Duodenal mucosa (tissue), 2 donors: ENCODE results near the gene DHRSX.
"Not testable (repeated sequence)": the region's sequence is repeated elsewhere in the genome, so short reads cannot be mapped to it uniquely, and the experiment has no call there.

Source experiments
- H3K27ac ChIP-seq: one replicate; pipeline ENCODE4 v1.7.0; 2013; ENCODE audit warnings: low read depth, low read length
- H3K27me3 ChIP-seq, 2 donors: one replicate each; pipeline ENCODE4 v1.7.0; 2013; ENCODE audit warnings: low read length in 2 of 2, control low read depth in 1 of 2; ENCODE audit not compliant: insufficient read depth in 2 of 2, control insufficient read depth in 1 of 2
- H3K36me3 ChIP-seq, 2 donors: one replicate each; pipeline ENCODE4 v1.7.0; 2013; ENCODE audit warnings: low read length in 2 of 2, control low read depth in 1 of 2; ENCODE audit not compliant: insufficient read depth in 2 of 2, control insufficient read depth in 1 of 2
- H3K4me1 ChIP-seq, 2 donors: one replicate each; pipeline ENCODE4 v1.7.0; 2013; ENCODE audit warnings: low read length in 2 of 2, control low read depth in 1 of 2; ENCODE audit not compliant: insufficient read depth in 2 of 2, control insufficient read depth in 1 of 2
- H3K4me3 ChIP-seq, 2 donors: one replicate each; pipeline ENCODE4 v1.7.0; 2013; ENCODE audit warnings: low read length in 2 of 2, low read depth in 1 of 2
- H3K9ac ChIP-seq, 2 donors: one replicate each; pipeline ENCODE4 v1.7.0; 2013; ENCODE audit warnings: low read length in 2 of 2, low read depth in 1 of 2
- H3K9me3 ChIP-seq, 2 donors: one replicate each; pipeline ENCODE4 v1.7.0; 2013; ENCODE audit warnings: low read length in 2 of 2, control low read depth in 1 of 2; ENCODE audit not compliant: control insufficient read depth in 1 of 2

Gene DHRSX

DNA sequence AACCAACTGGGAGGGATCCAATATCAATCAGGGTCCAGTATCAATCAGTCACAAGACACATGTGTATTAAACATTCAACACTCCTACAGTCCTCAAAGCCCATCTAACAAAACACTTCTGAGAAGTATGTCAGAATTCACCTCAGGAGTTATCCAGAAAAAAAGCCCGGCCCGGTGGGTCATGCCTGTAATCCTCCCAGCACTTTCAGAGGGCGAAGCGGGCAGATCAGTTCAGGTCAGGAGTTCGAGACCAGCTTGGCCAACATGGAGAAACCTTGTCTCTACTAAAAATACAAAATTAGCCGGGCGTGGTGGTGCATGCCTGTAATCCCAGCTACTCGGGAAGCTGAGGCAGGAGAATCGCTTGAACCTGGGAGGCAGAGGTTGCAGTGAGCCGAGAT lies 229.2 kb downstream of the DHRSX start:
- H3K27ac ChIP-seq, H3K9me3 ChIP-seq: not testable (repeated sequence)

DNA sequence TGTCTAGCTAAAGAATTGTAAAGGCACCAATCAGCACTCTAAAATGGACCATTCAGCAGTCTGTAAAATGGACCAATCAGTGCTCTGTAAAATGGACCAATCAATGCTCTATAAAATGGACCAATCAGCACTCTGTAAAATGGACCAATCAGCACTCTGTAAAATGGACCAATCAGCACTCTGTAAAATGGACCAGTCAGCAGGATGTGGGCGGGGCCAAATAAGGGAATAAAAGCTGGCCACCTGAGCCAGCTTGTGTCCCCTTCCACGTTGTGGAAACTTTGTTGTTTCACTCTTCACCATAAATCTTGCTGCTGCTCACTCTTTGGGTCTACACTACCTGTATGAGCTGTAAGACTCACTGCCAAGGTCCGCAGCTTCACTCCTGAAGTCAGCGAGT lies 230.0 kb downstream of the DHRSX start:
- H3K27ac ChIP-seq, H3K9ac ChIP-seq, H3K9me3 ChIP-seq, H3K4me1 ChIP-seq, H3K4me3 ChIP-seq, H3K27me3 ChIP-seq: not testable (repeated sequence)
- peaks cover 0 to 11% of the 10 kb centered on the region in 2 donors for H3K36me3 ChIP-seq

More for the DNA sequence above, 229.2 kb downstream of the DHRSX start:
- H3K9ac ChIP-seq, H3K4me1 ChIP-seq, H3K36me3 ChIP-seq, H3K27me3 ChIP-seq, H3K4me3 ChIP-seq: not testable (repeated sequence)

DNA sequence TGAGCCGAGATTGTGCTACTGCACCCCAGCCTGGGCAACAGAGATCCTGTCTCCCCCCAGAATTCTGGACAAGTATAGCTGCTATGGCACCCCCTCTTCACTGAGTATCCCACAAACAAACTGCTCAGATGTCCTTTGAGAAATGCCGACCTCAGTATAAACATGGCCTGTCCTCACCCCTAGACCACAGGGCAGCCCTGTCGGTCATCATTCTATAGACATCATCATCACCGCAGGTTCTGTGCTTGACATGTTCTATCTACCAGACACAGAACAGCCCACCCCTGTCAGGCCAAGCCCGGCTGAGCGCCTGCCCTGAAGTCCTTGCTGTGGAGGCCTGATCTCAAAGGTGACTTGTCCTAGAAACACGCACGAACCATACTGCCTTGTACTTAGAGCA lies 232.9 kb downstream of the DHRSX start:
- Histone ChIP-seq H3K36me3 (peaks cover 0 to 18% of the 10 kb centered on the region in 2 donors), H3K9me3 (no peaks in the 10 kb centered on the region), H3K9ac (no peak overlapping the region), H3K4me3 (no peak overlapping the region), H3K27me3 (no peaks in the 10 kb centered on the region), H3K27ac (no peak overlapping the region), H3K4me1 (no peaks in the 10 kb centered on the region)

DNA sequence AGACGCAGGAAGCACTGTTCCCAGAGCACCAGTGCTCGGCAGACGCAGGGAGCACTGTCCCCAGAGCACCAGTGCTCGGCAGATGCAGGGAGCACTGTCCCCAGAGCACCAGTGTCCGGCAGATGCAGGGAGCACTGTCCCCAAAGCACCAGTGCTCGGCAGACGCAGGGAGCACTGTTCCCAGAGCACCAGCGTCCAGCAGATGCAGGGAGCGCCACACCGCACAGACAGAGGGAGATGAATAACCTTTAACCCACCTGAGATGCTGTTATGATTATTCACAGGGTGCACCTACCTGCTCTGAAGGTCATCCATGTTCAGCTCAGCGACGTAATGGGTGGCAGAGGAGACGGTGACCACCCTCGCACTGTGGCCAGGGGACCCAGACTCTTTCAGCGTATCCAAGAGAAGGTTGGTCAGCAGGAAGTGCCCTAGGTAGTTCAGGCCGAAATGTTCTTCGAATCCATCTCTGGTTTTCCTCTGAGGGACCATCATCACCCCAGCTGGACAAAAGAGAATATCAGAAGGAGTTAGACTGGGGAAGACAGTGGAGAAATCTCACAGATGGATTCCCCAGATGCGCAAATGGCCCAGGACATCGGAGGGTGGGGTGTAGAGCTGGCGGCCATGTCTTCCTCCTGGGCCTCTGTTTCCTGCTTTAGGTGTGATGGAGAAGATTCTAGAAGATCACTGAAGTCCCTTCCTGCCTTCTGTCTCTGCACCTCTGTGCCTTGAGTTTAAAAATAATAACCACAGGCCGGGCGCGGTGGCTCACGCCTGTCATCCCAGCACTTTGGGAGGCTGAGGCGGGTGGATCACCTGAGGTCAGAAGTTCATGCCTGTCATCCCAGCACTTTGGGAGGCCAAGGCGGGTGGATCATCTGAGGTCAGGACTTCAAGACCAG lies 234.1 kb downstream of the DHRSX start:
- H3K27ac ChIP-seq = no peak overlapping the region
- H3K36me3 ChIP-seq = peaks cover 0 to 21% of the 10 kb centered on the region in 2 donors

DNA sequence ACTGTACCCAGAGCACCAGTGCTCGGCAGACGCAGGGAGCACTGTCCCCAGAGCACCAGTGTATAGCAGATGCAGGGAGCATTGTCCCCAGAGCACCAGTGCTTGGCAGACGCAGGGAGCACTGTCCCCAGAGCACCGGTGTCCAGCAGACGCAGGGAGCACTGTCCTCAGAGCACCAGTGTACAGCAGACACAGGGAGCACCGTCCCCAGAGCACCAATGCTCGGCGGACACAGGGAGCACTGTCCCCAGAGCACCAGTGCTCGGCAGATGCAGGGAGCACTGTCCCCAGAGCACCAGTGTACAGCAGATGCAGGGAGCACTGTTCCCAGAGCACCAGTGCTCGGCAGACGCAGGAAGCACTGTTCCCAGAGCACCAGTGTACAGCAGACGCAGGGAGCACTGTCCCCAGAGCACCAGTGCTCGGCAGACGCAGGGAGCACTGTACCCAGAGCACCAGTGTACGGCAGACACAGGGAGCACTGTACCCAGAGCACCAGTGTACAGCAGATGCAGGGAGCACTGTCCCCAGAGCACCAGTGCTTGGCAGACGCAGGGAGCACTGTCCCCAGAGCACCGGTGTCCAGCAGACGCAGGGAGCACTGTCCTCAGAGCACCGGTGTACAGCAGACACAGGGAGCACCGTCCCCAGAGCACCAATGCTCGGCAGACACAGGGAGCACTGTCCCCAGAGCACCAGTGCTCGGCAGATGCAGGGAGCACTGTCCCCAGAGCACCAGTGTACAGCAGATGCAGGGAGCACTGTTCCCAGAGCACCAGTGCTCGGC lies 234.9 kb downstream of the DHRSX start:
- not testable (repeated sequence) for H3K9me3 ChIP-seq, H3K4me1 ChIP-seq, H3K27ac ChIP-seq

More for the DNA sequence above, 234.1 kb downstream of the DHRSX start:
- Histone ChIP-seq H3K4me1 (no peaks in the 10 kb centered on the region), H3K9ac (no peak overlapping the region), H3K4me3 (no peak overlapping the region), H3K9me3 (no peaks in the 10 kb centered on the region), H3K27me3 (no peaks in the 10 kb centered on the region)

DNA sequence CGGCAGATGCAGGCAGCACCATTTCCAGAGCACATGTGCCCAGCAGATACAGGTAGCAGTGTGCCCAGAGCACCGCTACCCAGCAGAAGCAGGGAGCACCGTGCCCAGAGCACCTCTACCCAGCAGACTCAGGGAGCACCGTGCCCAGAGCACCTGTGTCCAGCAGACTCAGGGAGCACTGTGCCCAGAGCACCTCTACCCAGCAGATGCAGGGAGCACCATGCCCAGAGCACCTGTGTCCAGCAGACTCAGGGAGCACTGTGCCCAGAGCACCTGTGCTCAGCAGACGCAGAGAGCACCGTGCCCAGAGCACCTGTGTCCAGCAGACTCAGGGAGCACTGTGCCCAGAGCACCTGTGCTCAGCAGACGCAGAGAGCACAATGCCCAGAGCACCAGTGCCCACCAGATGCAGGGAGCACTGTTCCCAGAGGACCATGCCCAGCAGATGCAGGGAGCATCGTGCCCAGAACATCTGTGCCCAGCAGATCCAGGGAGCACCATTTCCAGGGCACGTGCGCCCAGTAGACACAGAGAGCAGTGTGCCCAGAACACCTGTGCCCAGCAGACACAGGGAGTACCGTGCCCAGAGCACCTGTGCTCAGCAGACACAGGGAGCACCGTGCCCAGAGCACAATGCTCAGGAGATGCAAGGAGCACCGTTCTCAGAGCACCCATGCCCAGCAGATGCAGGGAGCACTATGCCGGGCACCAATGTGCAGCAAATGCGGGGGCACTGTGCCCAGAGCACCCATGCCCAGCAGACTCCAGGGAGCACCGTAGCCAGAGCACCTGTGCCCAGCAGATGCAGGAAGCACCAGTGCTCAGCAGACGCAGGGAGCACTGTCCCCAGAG lies 236.4 kb downstream of the DHRSX start:
- Histone ChIP-seq H3K27me3 (no peaks in the 10 kb centered on the region), H3K4me3 (no peak overlapping the region), H3K9me3 (no peaks in the 10 kb centered on the region), H3K4me1 (no peaks in the 10 kb centered on the region), H3K36me3 (peaks cover 0 to 21% of the 10 kb centered on the region in 2 donors), H3K27ac (no peak overlapping the region), H3K9ac (no peak overlapping the region)

More for the DNA sequence above, 234.9 kb downstream of the DHRSX start:
- H3K9ac ChIP-seq, H3K27me3 ChIP-seq, H3K4me3 ChIP-seq: not testable (repeated sequence)
- H3K36me3 ChIP-seq = peaks cover 0 to 21% of the 10 kb centered on the region in 2 donors

DNA sequence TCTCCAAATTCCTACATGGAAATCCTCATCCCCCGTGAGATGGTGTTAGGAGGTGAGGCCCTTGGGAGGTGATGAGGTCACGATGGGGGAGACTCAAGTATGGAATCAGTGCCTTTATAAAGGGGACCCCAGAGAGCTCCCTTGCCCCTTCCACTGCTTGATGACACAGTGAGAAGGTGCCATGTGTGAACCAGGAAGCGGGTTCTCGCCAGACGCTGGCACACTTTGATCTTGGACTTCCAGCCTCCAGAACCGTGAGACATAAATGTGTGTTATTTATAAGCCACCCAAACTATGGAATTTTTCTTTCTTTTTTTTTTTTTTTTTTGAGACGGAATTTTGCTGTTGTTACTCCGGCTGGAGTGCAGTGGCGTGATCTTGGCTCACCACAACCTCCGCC lies 237.6 kb downstream of the DHRSX start:
- Histone ChIP-seq H3K27ac (no peak overlapping the region), H3K4me3 (no peak overlapping the region), H3K9me3 (no peaks in the 10 kb centered on the region), H3K36me3 (peaks cover 0 to 21% of the 10 kb centered on the region in 2 donors), H3K9ac (no peak overlapping the region), H3K27me3 (no peaks in the 10 kb centered on the region), H3K4me1 (no peaks in the 10 kb centered on the region)

DNA sequence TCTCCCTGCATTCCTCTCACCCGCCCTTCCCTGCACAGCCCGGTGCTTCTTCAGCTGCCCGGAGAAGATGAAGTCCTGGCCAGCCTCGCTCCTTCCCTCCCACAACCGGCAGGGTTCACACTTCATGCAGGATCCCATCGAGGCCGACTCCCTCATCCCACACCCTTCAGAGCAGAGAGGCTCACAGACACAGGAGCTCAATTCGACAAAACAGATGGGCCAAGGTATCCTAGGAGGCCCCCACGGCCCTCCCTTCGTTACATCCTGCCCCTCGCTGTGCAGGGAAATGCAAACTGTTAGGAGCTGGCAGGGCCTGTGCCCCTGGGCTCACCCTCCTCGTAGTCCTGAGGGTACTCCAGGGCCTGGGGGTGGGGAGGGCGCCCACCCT lies 238.1 kb downstream of the DHRSX start:
- Histone ChIP-seq H3K27ac (no peak overlapping the region), H3K27me3 (no peaks in the 10 kb centered on the region), H3K9me3 (no peaks in the 10 kb centered on the region), H3K4me3 (no peak overlapping the region), H3K9ac (no peak overlapping the region), H3K36me3 (peaks cover 0 to 21% of the 10 kb centered on the region in 2 donors), H3K4me1 (no peaks in the 10 kb centered on the region)

DNA sequence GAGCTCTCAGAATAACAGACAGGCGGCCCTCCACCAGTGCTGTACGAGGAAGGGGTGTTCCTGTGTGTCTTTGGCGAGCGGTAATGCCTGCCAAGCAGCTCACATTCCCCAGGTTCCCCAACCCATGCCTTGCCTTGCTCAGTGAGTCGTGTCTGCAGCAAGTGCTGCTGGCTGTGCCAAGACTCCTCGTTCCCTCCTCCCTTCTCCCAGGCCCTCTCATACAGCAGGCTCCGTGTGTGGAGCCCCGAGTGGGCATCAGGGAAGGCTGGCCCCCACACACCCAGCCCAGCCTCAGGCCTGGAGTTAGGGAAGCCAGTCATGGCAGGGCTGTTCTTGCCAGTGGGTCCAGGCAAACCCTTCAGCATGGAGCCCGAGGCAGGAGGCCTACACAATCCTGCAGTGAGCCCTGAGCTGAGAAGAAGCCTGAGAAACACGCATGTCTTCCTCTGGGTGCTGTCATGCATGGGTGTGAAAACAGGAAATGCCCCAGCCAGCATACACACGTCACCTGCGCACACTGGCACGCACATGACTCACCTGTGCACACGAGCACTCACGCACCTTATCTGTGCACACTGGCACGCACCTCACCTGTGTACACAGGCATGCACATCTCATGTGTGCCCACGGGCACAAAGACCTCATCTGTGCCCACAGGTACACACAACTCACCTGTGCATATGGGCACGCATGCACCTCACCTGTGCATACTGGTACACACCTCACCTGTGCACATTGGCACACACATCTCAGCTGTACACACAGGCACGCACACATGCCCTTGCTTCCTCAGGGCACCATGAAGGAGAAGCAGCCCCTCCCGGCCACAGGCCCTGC lies 238.7 kb downstream of the DHRSX start:
- Histone ChIP-seq H3K36me3 (peaks cover 0 to 21% of the 10 kb centered on the region in 2 donors), H3K9ac (no peak overlapping the region), H3K4me3 (no peak overlapping the region), H3K4me1 (no peaks in the 10 kb centered on the region), H3K27me3 (no peaks in the 10 kb centered on the region), H3K27ac (no peak overlapping the region), H3K9me3 (no peaks in the 10 kb centered on the region)
